ENCODE results near the gene COLEC11.
"Not testable (repeated sequence)": the region's sequence is repeated elsewhere in the genome, so short reads cannot be mapped to it uniquely, and the experiment has no call there.

COLEC11 gene

DNA sequence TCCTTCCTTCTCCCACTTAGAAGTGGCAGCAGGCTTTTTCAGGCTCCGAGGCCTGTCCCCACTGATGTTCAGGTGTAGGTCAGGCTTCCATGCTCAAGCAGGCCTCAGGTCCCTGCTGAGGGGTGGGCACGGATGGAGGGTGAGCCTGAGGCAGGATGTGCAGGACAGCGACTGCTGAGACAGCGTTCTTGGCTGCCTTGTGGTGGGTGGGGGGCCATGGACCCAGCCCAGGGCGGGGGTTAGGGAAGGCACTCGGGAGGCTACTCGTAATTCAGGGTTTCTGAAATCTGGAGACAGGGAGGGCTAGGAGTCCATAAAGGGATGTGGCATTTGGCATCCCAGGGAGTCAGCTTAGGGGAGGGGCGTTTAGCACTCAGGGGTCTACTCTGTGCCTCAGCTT lies 30.3 kb downstream of the COLEC11 start:
- no peak for DNase-seq (ENCODE audit: low read depth)

DNA sequence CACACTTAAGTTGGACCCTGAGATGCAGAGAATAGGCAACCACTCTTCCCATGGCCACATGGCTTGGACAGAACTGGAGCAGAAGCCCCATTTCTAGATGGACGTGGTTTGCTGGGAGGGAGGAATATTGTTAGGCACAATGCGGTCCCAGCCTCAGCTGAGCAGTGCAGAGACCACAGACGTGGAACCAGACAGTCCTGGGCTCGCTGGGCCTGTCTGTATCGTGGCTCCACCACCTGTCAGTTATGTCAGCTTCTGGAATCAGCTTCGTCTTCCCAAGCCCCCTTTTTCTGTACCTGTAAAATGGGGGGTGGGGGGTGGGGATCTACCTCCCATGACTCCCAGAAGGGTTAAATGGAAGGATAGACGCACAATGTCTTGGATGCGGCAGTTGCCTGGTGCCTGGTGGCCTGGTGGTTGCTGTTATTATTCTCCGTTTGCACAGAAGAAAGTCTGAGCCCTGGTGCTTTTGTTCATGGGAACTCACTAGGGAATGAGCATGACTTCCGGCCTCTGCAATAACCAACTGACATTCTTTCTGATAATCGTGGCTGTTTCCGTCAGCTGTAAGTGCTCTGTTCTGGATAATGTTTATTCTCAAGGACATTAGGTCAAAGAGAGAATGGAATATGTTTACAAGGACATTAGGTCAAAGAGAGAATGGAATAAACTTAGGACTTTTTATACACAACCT lies 31.4 kb downstream of the COLEC11 start:
- DNase-seq (ENCODE audit: low read depth): no peak

DNA sequence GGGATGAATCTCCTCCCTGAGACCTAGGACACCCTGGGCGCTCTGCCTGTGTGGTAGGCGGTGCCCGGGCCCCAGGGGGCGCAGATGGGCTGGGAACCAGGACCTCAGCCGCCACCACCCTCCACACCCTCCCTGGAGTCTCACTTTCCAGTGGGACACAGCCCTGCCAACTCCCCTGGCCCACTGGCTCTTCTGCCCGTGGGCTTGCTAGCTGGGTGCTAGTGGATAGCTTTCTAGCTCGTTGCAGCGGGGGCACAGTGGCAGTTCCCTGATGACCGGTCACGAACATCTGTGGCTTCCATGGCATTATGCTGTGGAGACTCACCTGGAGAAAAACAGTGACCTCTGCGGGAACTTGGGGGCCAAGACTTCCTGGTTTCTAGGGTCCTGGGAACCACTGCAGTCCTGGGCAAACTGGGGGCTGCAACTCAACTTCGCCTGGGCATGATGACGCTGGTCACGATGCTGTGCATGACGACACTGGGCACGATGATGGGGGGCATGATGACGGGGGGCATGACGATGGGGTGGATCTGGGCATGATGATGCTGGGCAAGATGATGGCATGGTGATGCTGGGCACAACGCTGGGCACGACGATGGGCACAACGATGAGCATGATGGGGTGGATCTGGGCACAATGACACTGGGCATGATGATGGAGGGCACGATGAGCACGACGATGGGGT lies 32.0 kb downstream of the COLEC11 start:
- no peak for DNase-seq (ENCODE audit: low read depth)

DNA sequence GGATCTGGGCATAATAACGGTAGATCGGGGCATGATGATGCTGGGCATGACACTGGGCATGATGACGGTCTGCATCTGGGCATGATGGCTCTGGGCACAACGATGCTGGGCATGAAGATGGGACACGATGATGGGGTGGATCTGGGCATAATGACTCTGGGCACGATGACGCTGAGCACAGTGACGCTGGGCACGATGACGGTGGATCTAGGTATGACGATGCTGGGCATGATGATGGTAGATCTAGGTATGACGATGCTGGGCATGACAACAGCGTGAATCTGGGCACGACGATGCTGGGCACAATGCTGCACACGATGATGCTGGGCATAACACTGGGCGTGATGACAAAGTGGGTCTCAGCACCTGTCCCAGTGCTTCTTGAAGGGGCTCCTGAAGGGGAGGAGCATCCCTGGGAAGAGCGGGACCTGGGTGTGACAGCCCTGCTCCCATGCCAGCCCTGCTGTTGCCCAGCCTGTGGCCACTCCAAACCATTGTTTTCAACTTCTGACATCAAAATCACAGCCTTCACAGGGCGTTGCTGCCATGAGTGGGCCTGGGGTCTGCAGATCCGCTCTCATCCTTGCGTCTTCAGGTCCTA lies 32.7 kb downstream of the COLEC11 start:
- DNase-seq (ENCODE audit: low read depth): no peak

DNA sequence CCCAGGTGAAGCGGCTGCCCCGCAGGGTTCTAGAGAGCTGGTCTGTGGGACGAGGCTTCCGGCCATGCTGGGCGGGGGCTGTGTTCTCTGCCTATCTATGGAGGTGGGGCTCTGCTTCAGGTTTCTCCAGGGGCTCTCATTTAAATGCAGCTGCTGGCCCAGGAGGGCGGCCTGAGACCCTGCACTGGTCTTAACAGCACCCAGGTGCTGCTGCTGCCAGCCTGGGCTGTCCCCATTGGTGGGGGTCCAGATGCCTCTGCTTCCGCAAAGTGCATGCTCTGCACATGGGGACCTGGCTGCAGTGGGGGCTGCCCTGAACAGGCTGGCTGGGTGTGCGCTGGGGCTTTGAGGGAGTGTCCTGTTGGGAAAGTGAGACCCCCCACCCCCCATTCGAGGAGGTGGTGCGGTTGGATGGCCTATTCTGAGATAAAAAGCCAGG lies 33.3 kb downstream of the COLEC11 start:
- DNase-seq (ENCODE audit: low read depth): no peak

DNA sequence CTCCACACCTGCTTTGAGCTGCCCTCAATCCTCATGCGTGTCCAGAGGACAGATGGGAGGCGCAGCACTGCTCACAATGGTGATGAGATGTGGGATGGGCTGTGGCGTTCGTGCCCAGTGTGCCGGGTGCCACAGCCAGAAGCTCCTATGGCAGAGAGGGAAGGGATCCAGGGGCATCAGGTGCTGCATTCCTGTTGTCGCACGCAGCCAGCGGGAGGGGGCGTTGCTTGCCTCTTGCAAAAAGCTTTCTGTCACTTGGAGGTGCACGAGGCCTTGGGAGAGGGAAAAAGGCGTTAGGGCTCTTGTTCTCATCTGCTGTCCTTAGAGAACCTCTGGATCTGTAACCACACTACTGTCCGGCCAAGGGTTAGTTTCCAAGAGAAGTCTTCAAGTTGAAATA lies 33.9 kb downstream of the COLEC11 start:
- no peak for DNase-seq (ENCODE audit: low read depth)

DNA sequence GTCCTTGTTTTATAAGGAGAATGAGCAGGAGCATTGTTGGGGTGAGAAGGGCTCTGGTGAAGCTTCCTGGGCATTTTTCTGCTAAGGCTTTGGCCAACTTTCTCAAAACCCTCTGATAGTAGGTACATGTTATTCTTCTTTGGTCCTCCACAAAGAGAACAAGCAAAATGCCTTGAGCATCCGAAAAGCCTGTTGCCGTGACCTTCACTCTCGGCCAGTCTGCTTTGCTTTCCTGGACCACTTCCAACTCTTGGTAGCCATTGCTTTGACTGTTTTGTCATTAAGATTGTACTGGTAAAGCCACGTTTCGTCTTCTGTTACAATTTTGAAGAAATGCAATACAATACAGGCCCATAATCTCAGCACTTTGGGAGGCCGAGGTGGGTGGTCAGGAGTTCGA lies 35.7 kb downstream of the COLEC11 start:
- DNase-seq (ENCODE audit: low read depth): no peak

DNA sequence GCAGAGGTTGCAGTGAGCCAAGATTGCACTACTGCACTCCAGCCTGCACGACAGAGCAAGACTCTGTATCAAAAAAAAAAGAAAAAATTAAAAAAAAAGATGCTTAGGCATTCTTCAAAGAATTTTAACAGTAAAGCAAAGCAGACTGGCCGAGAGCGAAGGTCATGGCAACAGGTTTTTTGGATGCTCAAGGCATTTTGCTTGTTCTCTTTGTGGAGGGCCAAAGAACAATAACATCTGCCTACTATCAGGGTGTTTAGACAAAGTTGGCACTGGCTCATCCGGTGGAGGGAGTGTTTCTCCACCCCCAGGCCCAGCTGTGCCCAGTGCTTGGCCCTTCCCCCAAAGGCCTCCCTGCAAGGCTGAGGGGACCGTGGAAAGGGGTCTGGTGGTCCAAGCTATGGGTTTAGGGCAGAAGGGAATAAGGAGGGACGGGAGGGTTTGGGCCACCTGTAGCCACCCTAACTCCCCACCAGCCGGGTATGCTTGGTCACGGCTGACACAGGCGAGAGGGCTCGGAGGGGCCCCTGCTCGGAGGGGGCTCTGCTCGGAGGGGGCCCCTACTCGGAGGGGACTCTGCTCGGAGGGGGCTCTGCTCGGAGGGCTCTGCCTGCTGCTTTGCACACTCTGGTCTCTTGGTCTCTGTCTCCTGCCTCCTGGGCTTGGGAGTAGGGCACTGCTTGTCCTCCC lies 36.4 kb downstream of the COLEC11 start:
- DNase-seq (ENCODE audit: low read depth): no peak

DNA sequence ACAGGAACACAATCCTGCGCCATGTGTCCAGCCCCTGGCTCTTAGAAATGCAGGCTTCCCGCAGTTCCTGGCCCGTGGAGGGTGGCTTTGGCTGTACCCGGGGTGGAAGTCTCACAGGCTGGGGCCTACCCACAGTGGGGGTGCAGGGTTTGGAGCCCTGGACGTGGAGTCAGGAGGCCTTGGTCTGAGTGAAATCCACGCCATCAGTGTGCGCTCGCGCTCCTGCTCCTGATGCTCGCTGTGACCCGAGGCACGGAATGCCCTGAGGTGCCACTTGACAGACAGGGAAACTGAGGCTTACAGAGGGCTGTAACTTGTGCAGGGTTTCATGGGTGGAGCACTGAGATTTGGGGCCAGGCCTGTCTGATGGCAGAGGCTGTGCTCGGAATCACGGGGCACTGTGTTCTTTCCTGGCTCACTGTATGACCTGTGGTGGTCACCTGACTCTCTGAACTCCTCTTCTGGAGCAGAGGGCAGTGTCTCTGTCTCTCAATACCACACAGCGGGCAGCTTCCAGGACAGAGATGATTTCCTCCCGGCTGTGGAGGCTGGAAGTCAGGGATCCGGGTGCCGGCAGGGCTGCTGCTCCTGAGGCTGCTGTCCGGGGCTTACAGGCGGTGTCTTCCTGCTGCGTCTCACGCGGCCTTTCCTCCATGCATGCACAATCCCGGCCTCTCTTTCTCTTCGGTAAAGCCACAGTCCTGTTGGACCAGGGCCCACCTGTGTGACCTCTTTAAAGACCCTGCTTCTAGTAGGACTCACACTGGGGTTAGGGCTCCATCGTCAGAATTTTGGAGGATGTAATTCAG lies 37.1 kb downstream of the COLEC11 start:
- DNase-seq (ENCODE audit: low read depth): no peak

DNA sequence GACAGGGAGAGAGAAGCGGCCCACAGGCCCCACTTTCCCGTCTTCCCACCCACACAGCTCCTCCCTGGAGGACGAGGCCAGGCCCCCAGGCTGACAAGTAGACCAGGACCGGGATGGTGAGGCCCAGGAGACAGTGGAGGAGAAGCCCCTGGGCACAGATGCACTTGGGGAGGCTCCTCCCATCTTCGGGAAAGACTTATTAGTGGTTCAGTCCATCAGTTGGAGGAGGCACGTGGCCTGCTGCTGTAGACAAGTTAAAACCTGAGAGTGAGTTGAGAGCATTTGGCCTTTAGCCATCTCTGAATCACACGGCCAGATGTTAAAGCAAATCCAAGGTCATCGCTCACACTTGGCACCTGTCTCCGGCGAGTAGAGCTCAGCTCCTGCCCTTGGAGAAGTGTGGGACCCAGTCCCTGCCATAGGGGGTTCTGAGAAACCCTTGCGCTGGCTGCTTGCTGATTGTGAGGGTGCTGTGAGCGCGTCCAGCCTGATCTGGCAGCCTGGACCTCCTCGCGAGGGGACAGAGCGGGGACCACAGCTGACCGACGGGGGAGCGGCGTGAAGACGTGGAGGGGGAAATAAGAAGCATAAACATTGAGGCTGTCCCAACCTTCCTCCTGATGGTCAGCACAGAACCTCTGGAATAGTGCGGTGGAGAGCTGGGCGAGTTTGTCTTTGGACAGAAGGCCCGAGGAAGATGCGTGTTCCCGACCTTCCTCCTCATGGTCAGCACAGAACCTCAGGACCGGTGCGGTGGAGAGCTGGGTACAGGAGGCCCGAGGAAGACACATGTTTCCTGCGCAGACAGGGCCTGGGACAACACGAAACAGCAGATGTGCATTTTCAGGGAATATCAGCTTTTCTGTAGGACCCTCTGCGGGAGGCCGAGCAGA lies 38.4 kb downstream of the COLEC11 start:
- DNase-seq (ENCODE audit: low read depth): no peak

DNA sequence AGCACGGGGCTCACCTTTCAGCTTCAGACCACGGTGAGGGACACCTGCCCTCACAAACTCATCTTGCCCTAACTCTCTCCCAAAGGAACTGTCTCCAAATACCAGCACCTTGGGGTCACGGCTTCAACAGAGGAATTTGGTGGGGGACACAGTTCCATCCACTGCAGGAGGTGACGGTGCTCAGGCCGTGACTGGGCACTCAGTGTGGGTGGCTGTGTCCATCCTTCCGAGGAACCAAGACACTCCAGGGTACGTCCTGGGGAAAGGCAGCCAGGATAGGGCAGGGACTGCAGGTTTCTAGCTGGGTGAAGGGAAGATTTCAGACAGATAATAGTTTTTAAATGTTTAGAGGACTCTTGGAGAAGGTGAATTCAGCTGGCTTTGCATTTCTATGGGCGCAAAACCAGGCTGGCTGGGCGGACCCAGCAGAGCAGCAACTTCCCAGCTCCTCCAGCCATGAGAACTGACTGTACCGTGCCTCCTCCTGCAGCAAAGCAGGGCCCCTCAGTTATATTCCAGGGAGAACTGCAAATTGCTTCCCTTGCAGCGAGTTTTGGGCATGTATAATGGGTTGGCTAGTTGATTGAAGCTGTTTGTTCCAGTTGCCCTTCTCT lies 39.2 kb downstream of the COLEC11 start:
- DNase-seq (ENCODE audit: low read depth): no peak

DNA sequence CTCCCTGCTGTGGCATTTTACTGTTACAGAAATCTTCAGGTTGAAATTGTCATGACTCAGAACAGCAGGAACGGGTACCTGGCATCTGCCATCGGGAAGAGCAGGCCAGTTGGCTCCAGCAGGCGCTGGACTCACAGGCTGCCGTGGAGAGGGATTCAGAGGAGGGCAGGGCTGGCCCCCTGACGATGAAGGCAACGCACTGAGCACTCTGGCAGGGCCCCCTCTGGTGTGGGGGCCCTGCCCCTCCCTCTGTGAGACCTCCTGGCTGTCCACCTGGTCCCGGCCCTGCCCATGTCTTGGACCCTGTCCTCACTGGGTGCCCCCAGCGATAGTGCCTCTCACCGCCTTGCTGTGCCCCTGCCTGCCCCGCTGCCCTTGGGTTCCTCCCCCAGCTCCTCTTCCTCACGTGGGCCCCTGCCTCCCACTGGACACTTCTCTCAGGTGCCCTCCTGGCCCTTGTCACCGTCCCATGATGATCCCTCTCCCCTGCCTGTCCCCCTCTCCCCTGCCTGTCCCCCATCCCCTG lies 39.7 kb downstream of the COLEC11 start:
- DNase-seq (ENCODE audit: low read depth): no peak

DNA sequence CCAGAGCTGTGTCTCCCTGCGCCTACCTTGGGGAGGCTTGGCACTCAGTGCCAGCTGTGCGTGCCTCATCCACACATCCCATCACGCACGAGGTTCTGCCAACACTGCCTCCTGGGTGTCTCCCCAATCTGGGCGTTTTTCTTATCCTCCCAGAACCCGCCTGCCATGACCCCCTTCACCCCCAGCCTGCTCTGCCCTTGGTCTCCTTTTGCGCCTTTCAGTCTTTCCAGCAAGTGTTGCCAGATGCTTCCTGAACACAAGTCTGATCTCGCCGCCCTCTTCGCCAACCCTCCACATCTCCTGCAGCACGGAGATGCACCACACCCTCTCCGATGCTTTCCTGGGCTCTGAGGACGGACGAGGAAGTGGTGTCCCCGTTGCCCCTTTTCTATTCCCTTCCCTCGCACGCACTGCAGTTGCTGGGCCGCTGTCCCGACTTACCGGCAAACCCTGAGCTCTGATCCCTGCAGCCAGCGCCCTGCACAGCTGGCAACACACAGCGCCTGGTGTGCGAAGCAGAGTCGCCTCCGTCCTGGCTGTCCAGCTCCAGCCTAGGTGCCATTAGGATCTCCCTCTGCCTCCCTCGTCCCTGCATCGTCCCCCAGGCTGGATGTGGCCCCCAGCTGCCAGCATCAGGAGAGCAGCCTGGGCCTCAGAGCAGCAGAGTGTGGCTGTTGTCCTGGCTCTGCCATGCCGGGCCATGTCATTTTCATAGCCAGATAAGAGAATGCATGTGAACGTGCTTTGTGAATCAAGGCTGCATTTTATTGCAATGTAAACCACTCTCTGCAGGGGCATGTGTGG lies 40.5 kb downstream of the COLEC11 start:
- no peak for DNase-seq (ENCODE audit: low read depth)

DNA sequence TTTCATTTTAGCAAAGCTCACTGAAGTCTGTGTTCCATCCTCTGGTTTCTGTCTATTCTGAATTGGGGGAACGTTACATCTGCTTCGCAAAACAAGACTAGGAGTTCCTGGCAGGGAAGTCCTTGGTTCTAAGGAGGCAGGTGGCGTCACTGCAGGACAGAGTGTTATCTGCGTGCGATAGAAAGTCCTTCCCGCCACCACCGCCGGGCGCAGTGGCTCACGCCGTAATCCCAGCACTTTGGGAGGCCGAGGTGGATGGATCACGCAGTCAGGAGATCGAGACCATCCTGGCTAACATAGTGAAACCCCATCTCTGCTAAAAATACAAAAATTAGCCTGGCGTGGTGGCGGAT lies 41.0 kb downstream of the COLEC11 start:
- DNase-seq (ENCODE audit: low read depth): not testable (repeated sequence)

DNA sequence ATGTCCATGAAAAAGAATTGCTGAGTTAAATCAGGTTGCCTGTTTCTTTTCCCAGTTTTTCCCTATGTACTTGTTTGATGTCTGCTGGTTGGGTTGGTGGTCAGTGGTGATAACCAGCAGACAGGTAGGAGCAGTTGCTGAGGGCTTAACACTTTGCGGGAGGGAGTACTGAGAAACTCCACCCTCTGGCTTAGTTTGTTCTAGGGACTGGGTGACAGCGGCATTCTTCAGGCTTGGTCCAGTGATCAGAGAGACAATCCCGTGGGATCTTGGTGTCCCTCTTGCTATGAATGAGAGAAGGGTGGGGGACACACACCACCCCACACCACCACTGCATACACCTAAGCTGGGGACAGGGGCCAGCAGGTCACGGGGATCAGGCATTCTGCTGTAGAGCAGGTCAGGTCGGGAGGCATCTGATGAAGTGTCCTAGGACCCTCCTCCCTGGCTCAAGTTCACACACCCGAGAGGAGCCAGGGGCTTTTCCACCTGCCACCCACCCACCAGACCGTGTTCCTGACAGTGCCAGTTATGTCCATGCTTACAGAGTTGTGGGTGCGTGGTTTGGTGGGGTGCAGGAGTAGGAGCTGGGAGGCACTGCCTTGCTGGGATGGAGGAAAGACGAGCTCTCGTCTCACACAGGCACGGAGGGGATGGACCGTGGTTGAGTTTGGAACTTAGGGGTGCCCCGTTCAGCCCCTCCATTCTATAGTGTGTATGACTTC lies 41.8 kb downstream of the COLEC11 start:
- DNase-seq (ENCODE audit: low read depth): no peak

DNA sequence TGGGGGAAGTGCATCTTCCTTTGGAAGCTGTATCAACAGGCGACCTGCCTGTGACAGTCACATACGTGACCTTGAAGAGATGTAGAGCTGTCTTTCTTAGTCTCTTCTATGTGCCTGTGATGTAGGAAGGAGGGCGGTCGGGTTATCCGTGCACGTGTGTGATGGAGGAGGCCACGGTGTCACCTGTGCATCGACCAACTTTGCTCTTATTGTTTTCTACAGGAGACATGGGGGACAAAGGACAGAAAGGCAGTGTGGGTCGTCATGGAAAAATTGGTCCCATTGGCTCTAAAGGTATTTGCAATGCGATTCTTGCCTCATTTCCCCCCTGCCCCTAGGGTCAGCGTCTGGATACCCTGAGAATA lies 42.4 kb downstream of the COLEC11 start:
- no peak for DNase-seq (ENCODE audit: low read depth)

DNA sequence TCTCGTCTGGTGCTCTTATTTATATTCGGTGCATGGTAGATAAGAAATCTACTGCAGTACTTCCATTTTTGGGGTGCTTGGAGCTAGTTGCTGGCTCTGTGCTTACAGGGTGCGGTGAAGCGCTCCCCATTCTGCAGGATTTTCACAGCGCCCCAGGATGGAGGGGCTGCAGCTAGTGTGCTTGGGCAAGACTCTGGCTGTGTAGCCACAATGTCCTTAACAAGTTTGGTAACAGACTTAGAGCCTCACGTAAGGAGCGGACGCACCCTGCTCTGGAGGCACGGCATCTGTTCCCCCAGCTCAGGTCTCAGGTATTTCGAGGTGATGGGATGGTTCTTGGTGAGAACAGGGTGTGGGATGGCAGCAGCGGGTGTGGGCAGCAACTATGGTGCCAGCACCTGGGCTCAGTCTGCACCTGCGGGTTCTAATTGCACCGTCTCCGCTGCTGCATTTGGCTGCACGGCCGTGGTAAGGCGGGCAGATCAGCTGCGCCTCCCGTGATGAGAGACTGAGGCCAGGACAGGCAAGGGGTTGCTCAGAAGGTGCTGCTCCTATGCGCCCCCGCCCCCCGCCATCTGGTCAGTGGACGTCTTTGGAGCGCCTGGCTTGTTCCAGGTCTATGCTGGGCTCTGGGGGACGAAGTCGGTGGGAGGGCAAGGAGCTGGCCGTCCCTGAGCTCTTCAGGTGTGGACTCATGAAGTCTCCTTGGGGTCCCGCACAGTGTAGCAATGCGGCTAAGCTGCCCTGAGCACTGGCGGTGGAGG lies 43.0 kb downstream of the COLEC11 start:
- no peak for DNase-seq (ENCODE audit: low read depth)

DNA sequence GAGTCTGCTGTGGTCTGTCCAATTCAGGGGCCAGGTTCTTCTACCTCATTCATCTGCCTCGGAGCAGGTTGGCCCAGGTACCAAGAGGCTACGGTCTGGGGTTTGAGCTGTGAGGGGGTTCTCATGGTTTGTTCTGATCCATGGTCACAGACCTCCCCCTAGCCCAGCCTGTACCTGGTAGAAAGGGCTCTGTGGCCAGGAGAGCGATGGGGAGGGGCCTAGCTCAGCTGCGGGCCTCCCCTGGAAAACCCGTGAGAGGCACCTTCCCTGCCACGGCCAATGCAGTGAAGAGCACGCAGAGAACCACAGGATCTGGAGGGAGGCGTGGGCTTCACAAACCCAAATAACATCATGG lies 43.5 kb downstream of the COLEC11 start:
- no peak for DNase-seq (ENCODE audit: low read depth)

All from stromal cell of bone marrow (primary cell).